ENCODE results near the gene STARD5.
A peak's percentile ranks its signal among the peaks of the same experiment; 100 is the strongest.
"Not testable (repeated sequence)": the region's sequence is repeated elsewhere in the genome, so short reads cannot be mapped to it uniquely, and the experiment has no call there.

Gene STARD5, protein sequence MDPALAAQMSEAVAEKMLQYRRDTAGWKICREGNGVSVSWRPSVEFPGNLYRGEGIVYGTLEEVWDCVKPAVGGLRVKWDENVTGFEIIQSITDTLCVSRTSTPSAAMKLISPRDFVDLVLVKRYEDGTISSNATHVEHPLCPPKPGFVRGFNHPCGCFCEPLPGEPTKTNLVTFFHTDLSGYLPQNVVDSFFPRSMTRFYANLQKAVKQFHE

GRCh38 chr15:81323944-81324881, at the start of gene STARD5:
TSS of gene STARD5 (minus strand) at chr15:81324141. CDS start at chr15:81324099, 42 bp downstream.
- peak; percentile 89 to 92 for DNase-seq (ENCODE audit: low read depth in 2 of 2)

DNA sequence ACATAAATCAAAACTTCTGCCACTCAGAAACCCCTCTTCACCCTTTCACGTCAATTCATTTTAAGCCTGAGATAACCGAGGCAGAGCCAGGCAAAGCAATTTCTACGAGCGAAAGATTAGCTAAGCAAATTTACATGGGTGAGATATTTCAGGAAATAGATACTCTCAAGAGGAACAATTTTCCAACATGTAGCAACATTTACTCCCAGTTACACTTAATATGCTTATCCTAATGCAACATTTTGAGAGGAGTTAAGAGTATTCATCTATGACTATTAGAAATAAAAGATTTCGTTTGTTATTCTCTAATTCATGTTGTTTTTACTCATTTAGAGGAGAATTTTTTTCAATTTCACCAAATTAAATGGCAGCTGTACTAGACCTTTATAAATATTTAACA, 49.2 kb upstream of the STARD5 start:
- no peak for DNase-seq (ENCODE audit: low read depth in 2 of 2)

GRCh38 chr15:81372575-81372974, 48.6 kb upstream of the STARD5 start:
- no peak for DNase-seq (ENCODE audit: low read depth in 2 of 2)

DNA sequence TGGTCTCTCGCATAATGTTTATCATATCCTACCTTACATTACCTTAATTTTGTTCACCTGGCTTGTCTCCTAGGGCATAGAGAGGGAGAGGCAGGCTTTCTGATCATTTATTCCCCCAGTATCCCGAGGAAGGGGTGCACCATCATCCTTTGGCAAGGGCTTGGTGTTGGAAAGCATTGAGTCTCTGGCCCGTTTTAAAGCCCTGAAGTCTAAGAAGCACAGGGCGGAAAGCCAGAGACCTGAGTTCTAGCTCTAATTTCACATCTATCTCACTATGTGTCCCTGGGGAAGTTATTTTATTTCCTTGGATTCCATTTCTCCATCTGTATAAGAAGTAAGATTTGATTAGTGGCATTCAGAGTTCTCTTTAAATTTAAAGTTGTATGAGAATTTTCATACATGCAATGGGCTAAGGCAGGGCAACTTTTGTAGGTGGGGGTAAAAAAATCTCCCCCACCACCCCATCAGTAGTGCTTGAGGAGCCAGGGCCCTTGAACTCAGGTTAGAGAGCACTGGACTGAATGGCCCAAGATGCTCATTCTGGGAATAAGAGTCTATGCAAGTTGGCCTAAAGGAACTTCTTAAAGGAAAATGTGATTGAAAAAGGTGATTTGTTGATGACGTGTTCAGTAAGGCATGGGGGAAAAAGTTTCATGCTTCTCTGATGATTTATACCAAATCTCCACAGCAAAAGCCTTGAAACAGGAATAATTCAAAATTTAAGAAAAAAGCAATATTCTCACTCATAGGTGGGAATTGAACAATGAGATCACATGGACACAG, 40.0 kb upstream of the STARD5 start:
- no peak for DNase-seq (ENCODE audit: low read depth in 2 of 2)

DNA sequence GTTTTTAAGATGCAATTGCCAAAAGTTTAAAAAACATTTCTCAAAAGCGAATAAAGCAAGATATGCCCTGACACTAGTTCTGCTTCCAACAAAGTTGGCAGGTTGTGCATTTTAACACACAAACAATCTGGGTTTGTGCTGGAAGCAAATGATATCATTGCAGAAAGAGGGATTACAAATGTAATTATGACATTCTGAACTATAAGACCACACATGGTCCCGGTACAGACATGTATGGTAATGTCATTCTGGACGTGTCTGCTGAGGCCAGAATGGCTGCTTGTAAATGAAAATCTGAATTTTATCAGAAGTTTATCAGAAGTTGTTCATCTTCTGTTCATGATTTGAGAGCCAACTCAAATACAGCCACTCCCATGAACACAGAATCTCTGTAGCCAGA, 39.3 kb upstream of the STARD5 start:
- DNase-seq (ENCODE audit: low read depth in 2 of 2) = no peak

GRCh38 chr15:81362790-81363189, 38.8 kb upstream of the STARD5 start:
- DNase-seq (ENCODE audit: low read depth in 2 of 2) = no peak

DNA sequence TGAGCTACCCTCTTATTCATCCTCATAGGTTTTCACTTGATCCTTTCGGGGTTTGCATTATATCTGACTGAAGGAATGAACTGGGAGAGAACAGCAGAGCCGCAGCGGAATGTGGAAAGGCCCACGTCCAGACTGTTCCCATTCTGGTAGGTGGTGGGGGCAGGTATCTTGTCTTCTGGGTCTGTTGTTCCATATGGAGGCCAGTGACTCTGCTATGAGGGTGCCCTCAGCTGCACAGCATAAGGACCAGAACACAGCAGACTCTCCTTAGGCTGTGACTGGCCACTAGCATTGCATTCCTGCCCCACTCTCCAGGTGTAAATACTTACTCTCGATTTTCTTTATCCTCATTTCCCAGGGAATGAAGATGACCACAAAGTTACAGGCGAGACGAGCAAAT, 38.0 kb upstream of the STARD5 start:
- DNase-seq (ENCODE audit: low read depth in 2 of 2) = no peak

DNA sequence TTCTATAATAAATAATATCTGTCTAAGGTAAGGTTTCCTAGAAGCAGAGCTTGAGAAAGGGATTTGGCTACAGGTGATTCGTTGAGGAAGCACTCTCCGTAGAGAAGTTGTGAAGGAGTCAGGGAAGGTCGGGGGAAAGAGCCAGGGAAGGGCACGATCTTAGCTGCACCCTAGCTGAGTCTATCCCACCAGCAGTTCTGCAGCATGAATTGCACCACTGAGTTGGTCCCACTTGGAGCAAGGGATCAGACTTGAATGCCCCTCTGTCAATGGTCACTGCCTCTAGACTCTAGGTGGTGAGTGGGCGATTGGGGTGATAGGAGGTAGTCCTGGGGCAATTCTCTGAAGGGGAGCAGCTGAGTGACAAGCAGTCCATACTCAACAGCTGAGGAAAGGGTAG, 36.5 kb upstream of the STARD5 start:
- no peak for DNase-seq (ENCODE audit: low read depth in 2 of 2)

DNA sequence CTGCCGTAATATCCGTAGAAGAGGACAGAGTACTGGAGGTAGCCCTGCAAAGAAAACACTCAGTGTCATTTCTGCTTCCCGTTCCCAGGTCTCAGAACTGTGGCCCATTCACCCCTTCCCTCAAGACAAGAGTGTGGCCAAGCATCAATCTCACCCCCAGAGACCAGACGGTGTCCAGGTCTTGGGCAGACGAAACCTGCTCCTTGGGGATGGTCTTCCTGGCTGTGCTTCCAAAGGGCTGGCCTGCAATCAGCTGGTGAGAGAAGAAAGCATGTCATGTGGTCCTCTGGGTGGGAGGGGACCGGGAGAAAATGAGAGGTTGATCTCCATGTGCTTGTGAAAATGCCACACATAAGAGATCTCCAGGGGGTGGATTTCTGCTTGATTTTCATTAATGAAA, 34.3 kb upstream of the STARD5 start:
- no peak for DNase-seq (ENCODE audit: low read depth in 2 of 2)

GRCh38 chr15:81357180-81357686, 33.3 kb upstream of the STARD5 start:
- no peak for DNase-seq (ENCODE audit: low read depth in 2 of 2)

DNA sequence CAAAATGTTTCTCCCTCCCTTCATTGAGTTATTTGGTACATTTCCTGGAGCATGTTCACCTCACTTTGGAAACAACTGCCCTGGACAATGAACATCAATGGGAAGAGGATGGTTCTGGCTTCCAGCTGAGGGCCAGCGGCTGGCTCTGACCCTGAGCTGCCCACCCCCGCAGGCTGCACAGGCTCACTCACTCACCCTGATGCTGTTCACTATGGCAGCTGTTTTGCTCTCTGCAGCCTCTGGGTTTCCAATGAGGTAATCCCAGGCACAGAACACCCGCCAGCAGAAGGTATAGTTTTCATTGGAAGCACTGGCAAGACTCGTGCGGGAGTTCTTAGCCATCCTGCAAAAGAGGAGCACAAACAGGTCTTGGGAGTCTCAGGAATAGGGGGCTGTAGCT, 32.3 kb upstream of the STARD5 start:
- no peak for DNase-seq (ENCODE audit: low read depth in 2 of 2)

DNA sequence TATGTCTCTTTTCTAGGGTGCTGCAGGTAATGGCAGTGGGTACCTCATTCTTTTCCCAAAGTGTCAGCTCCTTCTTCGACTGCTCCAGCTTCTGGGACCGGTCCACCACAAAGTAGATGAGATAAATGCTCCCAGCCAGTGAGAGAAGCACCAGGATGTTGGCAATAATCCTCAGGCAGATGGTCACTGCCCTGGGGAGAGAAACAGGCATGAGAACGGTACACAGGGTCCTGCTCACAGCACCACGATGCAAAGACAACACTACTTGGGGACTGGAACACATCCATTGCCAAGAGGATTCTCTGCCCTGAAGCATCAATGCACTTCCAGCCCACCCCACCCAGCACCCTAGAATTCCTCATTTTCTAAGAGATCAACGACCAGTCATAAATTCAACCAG, 27.7 kb upstream of the STARD5 start:
- no peak for DNase-seq (ENCODE audit: low read depth in 2 of 2)

GRCh38 chr15:81349271-81349670, 25.3 kb upstream of the STARD5 start:
- no peak for DNase-seq (ENCODE audit: low read depth in 2 of 2)

- DNase-seq (ENCODE audit: low read depth in 2 of 2) = not testable (repeated sequence)
These were observed 24.8 kb upstream of the STARD5 start for GRCh38 chr15:81348691-81349090.

- no peak for DNase-seq (ENCODE audit: low read depth in 2 of 2)
These were observed 24.0 kb upstream of the STARD5 start for GRCh38 chr15:81347910-81348309.

DNA sequence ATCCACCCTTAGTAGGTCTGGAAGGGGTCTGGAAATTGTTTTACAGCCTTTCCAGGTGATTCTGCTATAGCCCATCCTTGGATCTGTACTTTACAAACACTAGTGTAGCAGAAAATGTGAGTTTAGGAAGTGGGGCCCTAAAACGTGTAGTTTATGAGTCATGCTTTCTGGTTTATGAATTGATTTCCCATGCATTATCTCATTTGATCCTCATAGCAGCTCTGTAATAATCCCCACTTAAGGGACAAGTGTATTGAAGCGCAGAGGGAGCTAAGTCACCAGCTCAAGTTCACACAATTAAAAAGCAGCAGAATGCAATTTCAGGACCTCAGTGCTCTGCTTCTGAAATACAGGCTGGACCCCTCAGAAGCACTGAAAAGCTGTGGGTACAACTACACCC, 22.7 kb upstream of the STARD5 start:
- DNase-seq (ENCODE audit: low read depth in 2 of 2) = no peak

DNA sequence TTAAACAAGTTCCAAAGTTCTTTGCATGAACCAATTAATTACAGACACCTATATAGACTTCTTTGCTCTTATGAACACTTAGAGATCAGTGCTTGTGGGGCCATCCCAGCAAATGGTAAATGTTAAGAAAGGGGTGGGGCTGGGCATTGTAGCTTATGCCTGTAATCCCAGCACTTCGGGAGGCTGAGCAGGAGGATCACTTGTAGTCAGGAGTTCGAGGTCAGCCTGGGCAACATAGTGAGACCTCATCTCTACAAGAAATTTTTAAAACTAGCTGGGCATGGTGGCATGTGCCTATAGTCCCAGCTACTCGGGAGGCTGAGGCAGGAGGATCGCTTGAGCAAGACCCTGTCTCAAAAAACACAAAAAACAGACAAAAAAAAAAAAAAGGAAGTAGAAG, 19.4 kb upstream of the STARD5 start:
- no peak for DNase-seq (ENCODE audit: low read depth in 2 of 2)

DNA sequence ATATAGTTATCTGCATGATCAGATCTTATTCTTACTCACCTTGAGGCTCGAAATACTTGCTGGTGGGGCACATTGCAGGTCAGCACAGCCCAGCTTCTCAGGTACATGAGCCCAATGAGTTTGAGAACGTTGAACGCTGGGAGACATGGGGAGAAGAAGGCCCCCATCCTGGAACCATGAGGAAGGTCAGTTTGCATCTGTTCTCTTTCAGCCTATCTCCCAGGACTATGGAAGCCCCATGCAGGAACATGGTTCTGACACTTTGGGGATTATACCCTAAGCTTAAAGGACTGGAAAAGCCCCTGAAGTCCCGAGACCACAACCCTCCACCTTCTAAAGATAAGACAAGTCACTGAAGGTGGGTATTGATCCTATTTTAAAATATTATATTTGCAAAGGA, 17.4 kb upstream of the STARD5 start:
- DNase-seq (ENCODE audit: low read depth in 2 of 2) = no peak

- DNase-seq (ENCODE audit: low read depth in 2 of 2) = no peak
These were observed 15.9 kb upstream of the STARD5 start for GRCh38 chr15:81339851-81340250.

- DNase-seq (ENCODE audit: low read depth in 2 of 2) = no peak
These were observed 15.4 kb upstream of the STARD5 start for GRCh38 chr15:81339321-81339720.

DNA sequence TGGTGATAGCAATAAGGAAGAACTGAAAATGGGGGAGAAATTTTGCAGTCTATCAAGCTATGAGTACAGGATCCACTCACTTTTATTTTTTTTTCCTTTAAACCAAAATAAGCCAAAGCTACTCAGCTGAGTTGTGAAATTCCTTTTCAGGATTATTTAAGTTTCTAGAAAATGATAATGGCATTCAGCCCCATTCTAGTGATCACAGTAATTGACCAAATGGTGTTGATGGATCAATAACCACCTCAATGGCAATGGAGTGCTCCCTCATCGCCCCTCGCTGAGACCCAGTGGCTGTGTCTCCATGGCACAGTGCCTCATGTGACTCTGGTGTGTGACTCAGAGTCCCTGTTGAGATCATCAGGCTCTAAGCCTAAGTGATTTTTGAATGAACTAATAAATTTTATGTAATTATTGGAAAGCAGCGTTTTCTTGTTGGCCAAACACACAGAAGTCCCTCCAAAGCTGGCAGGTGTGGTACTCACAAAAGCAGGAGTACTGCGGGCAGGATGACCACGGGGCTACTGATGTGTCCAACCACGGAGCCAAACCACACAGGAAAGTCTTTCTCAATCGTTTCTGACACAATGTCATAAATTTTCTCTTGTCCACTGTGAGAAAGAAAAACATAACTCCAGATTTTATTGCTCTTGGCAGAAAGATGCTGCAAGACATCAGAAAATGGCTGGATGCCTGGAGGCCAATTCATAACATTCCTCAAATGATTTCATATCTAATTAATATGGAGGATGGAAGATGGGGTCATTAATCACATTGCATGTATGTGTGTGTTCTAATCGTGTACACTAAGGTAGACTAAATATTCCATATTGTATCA, 14.4 kb upstream of the STARD5 start:
- DNase-seq (ENCODE audit: low read depth in 2 of 2) = no peak
